Measurements from ENCODE around the gene RBM19. TPM values are rescaled to one million over a fixed set of nuclear protein-coding genes. Genes with fewer than 3 reads are reported as not detected.
"Not testable (repeated sequence)": the region's sequence is repeated elsewhere in the genome, so short reads cannot be mapped to it uniquely, and the experiment has no call there.

Gene RBM19
- total RNA-seq, 1 donor = 22.6 TPM

- no peak for TF ChIP-seq CTCF (IDR thresholded peaks at IDR 0.05; ENCODE audit: insufficient read depth, low read length)
- DNase-seq (ENCODE audit: low read depth) = no peak
- H3K4me3 ChIP-seq (ENCODE audit: low read depth, low read length) = no peak overlapping the region
Observed at GRCh38 chr12:114006482-114007425, 40.6 kb upstream of the RBM19 start.

DNA sequence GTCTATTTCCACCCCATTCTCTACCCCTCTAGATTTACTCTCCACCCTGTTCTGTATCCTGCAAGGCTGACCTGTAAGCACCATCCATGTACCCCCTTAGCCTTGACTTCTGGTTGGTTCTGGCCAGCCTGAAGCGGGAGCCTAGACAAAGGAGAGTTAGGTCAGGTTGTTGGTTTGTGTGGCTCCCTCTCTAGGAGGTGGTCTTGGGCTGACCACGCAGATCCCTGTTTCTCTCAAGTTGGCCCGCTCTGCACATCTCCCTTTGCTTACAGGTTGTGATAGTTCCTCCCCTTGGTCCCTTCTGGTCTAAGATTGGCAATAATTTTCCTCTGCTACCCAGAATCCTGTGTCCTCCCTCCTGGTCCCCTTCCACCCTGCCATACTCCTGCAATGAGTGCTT lies 38.3 kb upstream of the RBM19 start:
- TF ChIP-seq CTCF (IDR thresholded peaks at IDR 0.05; ENCODE audit: insufficient read depth, low read length) = no peak
- no peak for DNase-seq (ENCODE audit: low read depth)
- no peak overlapping the region for H3K4me3 ChIP-seq (ENCODE audit: low read depth, low read length)

- no peak overlapping the region for H3K4me3 ChIP-seq (ENCODE audit: low read depth, low read length)
- no peak for DNase-seq (ENCODE audit: low read depth)
- TF ChIP-seq CTCF (IDR thresholded peaks at IDR 0.05; ENCODE audit: insufficient read depth, low read length) = no peak
Observed at GRCh38 chr12:114003286-114003685, 37.2 kb upstream of the RBM19 start.

DNA sequence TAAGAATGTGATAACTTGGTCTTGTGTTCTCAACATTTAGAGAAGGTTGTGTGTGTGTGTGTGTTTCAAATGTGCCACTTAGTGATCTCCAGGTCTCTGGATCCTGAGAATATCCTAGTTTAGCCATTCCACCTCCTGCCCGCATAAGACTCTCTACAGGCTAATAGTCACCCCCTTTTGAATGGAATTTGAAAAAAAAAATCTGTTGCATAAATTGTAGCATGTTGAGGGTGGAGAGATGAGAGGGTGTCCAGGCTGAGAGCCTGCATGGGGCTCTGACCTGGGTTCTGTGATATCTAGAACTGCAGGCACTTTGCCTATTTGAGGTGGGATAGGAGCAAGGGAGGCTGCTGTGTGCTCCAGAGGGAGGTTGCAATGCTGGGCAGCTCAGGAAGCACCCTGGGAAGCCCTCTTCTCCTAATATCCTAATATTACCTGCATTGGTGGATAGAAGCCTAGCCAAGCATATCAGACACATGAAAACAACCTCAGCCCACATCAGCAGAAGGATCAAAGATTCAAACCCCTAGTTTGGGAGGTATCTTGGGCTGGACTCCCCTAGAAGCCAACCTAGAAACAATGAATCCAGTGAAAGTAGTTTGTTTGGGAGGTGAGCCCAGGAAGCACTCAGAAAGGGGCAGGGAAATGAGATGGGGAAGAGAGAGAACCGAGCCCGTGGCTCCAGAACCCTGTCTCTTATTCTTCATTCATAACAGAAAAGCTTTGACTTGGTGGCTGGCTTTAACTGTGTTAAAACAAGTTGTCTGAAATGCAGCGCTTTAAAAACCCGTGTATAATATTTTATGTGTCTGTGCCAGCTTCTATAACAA lies 35.6 kb upstream of the RBM19 start:
- no peak overlapping the region for H3K4me3 ChIP-seq (ENCODE audit: low read depth, low read length)
- DNase-seq (ENCODE audit: low read depth) = no peak
- TF ChIP-seq CTCF (IDR thresholded peaks at IDR 0.05; ENCODE audit: insufficient read depth, low read length) = no peak

DNA sequence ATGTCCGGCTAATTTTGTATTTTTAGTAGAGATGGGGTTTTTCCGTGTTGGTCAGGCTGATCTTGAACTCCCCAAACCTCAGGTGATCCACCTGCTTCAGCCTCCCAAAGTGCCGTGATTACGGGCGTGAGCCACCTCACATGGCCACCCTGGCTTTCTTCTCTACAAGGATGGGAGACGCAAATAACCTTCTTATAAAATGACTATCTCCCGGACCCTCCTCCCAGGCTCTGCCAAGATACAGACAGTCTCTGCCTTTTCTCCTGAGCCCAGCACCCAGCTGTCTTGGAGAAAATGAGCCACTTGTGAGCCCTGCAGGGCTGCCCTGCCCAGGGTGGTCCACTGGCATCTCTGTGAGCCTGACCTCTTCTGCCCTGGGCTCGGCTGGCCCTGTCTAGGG lies 34.7 kb upstream of the RBM19 start:
- no peak for TF ChIP-seq CTCF (IDR thresholded peaks at IDR 0.05; ENCODE audit: insufficient read depth, low read length)
- DNase-seq (ENCODE audit: low read depth) = no peak
- H3K4me3 ChIP-seq (ENCODE audit: low read depth, low read length) = no peak overlapping the region

DNA sequence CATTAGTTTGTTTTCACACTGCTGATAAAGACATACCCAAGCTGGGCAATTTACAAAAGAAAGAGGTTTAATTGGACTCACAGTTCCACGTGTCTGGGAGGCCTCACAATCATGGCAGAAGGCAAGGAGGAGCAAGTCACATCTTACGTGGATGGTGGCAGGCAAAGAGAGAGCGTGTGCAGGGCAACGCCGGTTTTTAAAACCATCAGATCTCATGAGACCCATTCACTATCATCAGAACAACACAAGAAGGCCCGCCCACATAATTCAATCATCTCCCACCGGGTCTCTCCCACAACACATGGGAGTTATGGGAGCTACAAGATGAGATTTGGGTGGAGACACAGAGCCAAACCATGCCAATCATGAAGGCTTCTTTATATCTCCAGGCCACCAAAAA lies 34.1 kb upstream of the RBM19 start:
- DNase-seq (ENCODE audit: low read depth); H3K4me3 ChIP-seq (ENCODE audit: low read depth, low read length): not testable (repeated sequence)

GRCh38 chr12:113997365-113997764 lies 31.2 kb upstream of the RBM19 start:
- DNase-seq (ENCODE audit: low read depth) = no peak
- no peak for TF ChIP-seq CTCF (IDR thresholded peaks at IDR 0.05; ENCODE audit: insufficient read depth, low read length)
- no peak overlapping the region for H3K4me3 ChIP-seq (ENCODE audit: low read depth, low read length)

All from fibroblast of the aortic adventitia (primary cell).